SW 1271 (cell line): Measurements from ENCODE around the gene MATK.
"Not testable (repeated sequence)": the region's sequence is repeated elsewhere in the genome, so short reads cannot be mapped to it uniquely, and the experiment has no call there.

Experiments
- DNase-seq, 2 experiments: peaks; one replicate each; lab custom pipeline; 2025; lab: John Stamatoyannopoulos, UW

MATK gene

DNA sequence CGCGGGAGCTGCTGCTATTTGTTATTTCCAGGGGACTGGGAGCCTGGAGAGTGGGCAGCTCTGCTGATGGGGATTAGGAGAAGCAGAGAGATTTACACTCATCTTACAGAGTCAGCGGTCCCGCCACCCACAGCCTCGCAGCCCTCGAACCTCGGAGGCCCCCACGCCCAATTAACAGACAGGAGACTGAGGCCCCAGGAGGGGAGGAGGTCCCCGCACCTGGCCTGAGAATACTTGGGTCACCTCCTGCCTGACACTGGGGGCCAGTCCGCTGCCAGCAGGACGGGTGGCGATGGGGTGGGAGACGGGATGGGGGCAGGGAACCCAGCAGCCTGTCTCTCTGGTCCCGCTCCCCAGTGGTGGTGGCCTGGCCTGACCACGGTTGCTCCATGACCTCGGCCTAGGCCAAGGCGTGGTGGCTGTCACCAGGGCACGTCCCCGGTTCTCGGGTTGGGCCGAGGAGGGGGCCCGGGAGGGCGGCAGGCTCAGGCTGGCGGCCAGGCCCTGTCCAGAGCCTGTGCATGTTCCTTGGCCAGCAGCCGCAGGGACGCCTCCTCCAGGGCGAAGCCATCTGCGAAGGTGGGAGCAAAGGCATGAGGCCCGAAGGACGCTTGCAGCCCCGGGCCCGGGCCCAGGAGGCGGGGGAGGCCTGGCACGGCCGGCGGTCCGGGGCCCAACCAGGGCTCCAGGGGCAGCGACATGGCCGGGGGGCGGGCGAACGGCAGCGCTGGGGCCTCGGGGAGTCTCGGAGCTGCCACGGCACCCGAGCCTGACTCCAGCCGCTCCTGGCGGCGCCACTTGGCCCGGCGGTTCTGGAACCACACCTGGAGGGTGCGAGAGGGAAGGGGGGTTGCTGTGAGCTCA, 15.8 kb downstream of the MATK start:
- DNase-seq, result no peak

DNA sequence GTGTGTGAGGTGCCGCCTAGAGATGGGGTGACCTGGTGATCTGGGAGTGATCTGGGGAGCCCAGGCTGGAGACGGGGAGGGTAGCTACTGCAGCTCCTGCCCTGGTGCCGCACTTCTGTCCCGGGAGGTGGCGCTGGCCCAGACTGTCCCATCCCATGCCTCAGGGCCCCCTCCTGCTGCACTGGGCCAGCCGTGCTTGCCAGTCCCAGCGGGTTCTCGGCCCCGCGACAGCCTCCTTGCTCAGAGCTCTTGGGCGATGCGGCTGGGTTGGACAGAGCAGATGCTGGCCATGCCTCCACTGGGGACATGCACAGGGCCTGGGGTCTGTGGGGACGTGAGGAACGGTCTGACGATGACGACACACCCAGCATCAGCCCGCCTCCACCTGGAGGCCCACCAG, 16.7 kb downstream of the MATK start:
- no peak for DNase-seq

DNA sequence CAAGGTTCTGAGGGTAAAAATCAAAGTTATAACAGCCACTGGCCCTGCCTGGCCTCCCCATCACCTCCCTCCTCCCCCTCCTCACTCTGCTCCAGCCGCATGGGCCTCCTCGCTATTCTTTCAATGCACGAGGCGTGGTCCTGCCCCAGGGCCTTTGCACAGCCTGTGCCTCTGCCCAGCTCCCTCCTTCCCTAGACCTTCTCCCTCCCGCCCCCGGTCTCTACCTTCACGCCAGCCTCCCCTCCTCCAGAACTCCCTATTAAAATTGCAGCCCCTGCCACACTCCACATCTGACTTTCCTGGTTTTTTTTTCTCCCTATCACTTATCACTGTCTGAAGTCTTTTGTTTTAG, 17.5 kb downstream of the MATK start:
- no peak for DNase-seq

DNA sequence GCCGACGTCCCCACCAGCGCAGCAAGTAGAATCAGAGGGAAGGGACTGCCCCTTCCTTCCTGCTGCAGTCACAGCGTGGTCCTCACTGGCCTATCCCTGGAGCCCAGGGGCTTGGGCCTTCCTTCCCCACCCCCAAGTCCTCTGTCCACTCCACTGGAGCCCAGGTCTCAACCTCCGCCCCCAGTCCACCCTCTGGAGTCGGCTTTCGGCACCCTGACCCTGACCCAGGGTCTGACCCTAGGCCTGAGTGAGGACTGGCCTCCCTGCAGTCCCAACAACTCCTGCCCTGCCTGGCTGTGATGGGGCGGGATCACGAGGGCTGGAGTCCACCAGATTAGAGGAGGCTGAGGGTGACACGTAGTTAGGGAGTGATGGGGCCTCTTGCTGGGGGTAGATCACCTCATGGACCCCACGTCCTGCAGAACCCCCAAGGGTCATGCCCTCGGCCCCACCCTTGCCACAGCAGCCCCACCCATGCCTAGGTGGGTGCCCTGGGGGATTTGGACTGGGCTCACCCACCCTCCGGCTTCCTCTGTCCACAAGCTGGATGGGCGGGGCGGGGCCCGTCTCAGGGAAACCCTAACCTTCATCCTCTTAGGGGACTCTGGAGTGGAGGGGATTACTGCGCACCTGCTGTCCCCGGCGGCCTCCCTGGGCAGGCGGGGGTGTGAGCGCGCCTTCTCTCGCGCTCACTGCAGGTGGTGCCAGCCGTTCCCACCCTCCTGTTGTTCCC, 18.0 kb downstream of the MATK start:
- no peak for DNase-seq

DNA sequence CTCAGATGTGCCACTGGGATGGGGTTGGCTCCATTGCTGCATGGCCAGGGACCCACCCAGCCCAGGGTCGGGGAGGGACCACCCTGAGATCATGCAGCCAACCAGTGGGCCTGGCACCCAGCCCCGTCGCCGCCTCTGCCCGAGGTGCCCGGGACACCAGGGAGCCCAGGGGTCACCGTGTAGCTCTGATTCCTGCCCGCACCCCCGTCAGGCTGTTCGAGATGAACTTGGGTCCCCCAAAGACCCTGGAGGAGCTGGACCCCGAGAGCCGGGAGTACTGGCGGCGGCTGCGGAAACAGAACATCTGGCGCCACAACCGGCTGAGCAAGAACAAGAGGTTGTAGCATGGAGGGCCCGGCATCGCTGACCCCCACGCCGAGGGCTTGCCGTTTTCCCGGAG, 19.1 kb downstream of the MATK start:
- no peak for DNase-seq

DNA sequence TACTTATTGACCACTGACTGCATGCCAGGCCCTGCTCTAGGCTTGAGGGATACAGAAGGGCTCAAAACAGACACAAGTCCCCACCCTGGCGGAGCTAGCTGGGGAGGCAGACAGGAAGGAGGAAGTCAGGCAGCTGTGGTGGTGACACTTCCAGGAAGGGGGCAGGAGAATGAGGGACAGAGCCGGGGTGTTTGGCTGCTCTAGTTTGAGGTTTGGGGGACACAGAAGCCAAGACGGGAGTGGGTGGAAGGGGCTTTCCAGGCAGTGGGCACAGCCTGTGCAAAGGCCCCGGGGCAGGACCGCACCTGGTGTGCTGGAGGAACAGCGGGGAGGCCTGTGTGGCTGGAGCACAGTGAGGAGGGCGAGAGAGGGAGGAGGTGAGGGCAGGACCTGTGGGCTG, 19.7 kb downstream of the MATK start:
- DNase-seq, result no peak

DNA sequence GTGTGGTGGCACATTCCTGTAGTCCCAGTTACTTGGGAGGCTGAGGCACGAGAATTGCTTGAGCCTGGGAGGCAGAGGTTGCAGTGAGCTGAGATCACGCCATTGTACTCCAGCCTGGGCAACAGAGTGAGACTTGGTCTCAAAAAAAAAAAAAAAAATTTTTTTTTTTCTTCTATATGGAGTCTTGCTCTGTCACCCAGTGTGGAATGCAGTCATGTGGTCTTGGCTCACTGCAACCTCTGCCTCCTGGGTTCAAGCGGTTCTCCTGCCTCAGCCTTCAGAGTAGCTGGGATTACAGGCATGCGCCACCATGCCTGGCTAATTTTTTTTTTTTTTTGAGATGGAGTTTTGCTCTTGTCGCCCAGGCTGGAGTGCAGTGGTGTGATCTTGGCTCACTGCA, 20.4 kb downstream of the MATK start:
- not testable (repeated sequence) for DNase-seq

DNA sequence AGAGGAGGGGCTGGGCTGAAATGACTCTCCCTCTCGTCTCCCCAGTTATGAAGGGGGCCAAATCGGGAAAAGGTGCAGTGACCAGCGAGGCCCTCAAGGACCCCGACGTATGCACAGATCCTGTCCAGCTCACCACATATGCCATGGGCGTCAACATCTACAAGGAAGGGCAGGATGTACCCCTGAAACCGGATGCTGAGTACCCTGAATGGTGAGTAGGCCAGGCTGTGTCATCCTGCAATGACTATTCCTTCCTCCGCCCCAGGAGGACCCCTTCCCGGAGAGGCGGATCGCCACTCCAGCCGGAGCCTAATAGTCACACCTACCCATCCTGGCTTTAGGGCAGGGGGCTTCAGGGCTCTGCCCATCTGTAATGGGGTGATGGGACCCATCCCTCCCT, 21.1 kb downstream of the MATK start:
- DNase-seq, result no peak

DNA sequence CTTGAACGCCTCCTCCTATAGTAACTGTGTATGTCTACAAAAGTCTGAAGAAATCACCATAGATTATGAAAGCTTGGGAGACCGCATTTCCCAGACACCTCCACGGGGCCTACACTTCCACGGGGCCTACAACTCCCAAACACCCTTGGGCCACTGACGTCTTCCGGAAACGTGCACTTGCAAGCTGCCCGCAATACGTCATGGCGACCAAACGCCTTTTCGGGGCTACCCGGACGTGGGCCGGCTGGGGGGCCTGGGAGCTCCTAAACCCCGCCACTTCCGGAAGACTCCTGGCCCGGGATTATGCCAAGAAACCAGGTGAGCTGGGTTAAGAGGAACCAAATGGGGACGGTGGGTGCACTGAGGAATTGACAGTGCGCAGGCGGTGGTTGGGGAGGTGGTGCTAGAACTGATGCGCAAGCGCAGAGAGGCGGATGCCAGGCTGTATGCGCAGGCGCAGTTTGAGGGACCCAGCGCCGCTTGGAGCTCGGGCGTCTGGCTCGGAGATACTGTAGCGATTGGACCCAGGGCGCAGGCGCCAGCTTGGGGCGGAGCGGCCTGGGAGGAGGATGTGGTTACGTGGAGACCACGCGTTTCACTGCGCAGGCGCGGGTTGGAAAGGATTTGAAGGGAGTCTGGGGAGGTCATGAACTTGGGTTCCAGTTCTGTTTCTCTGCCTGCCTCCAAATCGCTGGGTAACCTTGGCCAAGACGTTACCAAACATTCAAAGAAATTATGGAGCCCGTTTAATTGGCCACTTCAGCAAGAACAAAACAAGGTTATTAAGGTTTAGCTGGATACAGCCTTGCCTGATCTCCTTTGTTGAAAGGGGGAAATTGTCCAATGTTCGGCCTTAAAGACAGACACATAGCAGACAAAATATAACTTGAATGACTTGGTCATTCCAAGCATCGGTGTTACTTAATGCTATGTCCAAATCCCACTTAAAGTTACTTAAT, 23.4 kb downstream of the MATK start, which contains the start of gene MRPL54:
MRPL54 (plus strand) TSS at position 182 of the 959 bp plus-strand sequence; CDS start at position 201, 19 bp downstream.
- peak; percentile 92 to 98 for DNase-seq

DNA sequence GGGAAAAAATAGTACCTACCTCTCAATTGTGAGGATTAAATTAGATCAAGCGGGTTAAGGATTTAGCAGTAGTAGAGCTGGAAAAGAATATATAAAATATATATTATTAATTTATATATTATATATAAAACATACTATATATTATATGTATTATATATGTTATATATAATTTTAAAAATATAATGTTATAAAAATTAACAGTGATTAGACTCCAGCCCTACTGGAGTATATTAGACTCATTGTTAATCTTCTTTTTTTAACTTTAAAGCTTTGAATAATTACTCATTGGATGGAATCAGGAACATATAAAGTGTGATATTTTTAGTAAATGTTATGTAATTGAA, 24.1 kb downstream of the MATK start:
- DNase-seq, result no peak

DNA sequence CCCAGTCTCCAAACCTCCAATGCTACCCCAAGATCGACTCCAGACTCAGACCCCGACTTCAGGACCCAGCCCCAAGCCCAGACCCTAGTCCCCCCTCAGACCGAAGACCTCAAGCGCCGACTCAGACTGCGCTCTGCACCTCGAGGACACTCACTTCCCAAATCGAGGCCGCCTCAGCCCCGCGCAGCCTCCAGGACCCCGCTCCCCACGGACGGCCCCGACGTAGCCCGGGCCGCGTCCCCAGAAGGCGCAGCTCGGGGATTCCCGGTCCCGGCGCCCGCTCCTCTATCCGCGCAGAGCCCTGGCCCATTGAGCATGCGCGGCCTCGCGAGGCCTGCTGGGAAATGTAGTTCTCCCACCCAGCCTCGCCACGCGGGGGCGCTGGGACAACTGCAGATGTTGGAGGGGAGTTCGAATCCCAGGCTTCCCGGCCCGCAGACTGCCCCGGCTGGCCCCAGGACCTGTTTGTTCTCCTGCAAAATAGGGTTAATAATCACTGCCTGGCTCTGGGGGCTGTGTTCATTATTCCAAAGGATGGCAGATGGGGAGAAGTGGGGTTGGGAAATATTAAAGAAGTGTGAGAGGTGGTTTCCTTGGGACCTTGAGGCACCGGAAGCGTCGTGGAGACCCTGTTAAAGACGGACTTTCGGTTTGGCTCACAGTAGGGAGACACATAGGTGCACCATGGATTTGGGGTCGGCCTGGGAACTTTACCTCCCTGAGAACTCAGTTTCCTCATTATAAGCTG, 24.6 kb downstream of the MATK start, which contains the start of gene APBA3:
APBA3 (minus strand) TSS at position 311 of the 748 bp plus-strand sequence. CDS start 1,428 bp downstream, outside the sequence.
- DNase-seq, result peak; percentile 61 to 78

DNA sequence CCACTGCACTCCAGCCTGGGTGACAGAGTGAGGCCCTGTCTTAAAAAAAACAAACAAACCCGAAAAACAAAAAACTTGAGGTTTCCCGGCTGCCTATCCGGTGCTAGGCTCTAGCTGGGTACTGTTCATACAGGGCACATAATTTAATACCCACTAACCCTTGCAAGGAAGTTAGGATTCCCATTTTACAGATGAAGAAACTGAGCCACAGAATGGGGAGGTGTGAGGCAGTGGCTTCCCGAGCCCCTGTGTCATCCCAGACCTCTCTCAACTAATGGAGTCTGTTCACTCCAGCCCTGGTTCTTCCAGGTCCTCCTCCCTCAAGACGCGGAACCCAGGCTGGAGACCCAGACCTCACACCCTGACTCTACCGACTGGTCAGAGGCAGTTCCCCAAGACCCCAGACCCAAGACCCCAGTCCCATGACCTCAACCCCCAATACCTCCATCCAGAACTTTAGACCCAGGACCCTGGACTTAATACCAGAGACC, 25.3 kb downstream of the MATK start:
- no peak for DNase-seq

DNA sequence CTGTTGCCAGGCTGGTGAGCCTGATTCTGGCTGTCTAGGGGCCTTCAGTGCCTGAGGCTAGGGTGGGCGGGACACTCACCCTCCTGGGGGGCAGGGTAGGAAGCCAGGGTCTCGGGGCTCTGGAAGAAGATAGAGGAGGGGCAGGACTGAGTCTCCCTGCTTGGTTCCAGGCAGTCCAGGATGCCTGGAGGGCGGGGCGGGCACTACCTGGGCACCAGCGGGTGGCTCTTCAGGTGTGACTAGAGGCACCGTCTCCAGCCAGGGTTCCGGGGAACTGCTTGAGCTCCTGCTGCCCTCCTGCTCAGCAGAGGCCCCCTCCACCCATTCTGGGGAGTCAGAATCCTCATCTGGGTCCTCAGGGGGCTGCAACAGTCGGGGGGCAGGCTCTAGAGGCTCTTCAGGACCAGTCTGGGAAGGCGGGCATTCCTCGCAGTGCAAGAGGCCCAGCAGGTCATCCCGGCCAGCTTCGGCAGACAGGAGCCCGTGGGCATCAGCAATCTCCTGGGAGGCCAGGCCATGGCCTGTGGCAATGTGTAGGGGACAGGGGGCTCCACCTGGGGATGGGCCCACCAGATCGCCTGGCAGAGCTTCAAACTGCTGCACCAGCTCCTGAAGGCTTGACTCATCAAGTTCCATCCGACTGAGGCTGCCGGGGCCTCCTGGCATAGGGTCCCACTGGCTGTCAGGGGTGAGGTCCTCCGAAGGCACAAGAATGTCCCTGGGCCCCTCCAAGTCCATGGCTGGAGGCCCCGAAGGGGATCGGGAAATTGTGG, 26.5 kb downstream of the MATK start:
- no peak for DNase-seq

DNA sequence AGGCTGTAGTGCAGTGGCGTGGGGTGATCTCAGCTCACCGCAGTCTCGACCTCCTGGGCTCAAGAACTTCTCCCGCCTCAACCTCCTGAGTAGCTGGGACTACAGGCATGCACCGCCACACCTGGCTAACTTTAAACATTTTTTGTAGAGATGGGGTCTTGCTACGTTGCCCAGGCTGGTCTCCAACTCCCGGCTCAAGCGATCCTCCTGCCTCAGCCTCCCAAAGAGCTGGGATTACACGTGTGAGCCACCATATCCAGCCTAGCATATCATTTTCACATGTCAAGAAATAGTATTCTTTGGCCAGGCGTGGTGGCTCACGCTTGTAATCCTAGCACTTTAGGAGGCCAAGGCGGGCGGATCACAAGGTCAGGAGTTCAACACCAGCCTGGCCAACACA, 27.9 kb downstream of the MATK start:
- DNase-seq, result not testable (repeated sequence)

DNA sequence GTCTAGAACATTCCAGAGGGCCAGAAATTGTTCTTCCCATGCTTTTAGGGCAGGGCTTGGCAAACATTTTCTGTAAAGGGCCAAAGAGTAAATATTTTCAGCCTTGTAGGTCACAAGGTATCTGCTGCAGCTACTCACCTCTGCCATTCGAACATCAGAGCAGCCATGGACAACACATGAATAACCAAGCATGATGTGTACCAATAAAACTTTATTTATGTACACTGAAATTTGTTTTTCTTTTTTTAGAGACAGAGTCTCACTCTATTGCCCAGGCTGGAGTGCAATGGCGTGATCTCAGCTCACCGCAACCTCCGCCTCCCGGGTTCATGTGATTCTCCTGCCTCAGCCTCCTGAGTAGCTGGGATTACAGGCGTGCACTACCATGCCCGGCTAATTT, 28.5 kb downstream of the MATK start:
- not testable (repeated sequence) for DNase-seq

DNA sequence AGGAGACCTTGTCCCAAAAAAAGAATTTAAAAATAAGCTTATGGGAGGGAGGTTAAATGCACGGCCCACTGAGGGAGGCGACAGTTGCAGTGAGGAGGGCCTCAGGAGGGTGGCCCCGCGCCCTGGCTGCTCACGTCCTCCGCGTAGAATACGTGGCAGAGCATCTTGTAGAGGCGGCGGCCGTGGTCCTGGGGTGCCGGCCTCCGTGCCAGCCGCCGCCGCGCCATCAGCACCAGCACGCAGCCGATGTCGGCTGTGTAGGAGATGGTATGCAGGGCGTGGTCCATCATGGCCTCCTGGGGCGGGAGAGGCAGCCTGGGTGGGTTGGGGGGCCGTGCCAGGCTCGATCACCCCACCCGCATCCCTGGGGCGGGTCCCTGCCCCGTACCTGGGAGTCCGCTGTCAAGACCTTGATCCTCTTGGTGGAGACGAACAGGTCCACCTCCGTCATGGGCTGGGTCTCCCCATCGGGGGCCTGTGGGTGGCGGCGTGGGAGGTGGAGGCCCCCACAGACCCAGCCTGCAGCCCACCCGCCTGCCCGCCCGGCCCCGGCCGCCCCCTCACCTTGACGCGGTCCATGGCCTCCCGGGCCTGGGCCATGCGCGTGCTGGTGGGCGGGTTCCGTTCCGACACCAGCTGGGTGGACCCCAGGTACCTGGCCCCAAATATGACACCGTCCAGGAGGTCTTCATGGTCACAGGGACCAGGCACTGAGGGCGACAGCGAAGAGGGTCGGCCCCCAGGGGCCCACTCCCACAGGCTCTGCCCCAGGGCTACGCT, 32.4 kb downstream of the MATK start:
- no peak for DNase-seq

DNA sequence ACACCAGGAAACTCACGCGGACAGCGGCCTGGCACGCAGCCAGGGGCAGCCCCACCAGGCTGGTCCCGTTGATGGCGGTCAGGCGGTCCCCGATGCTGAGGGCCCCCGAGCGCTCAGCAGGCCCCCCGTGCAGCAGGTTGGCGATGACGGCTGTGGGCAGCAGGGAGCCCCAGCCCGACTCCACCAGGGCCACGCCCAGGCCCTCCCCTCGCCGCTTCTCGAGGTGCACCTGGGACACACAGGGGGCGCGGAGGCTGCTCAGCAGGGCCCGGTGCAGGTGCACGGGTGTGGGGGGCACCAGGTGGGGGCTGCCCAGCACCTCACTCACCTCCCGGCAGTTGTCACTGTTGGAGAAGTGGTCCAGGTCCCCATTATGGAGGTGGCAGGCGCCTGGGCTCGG, 33.7 kb downstream of the MATK start:
- DNase-seq, result no peak

DNA sequence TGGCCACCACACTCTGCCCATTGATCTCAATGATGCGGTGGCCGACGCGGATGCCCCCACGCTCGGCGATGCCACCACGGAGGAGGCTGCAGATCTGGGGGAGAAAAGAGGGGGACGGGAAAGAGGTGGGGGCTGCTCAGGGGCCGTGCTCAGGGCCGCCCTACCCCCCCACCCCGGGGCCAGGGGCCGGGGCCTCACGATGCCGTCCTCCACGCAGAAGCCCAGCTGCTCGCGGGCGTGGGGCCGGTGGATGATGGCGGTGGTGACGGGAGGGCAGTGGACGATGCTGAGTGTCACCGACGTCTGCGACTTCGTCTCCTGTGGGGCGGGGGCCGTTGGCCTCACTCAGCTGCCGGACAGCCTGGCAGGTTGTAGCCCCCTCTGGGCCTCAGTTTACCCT, 34.9 kb downstream of the MATK start:
- DNase-seq, result no peak

DNA sequence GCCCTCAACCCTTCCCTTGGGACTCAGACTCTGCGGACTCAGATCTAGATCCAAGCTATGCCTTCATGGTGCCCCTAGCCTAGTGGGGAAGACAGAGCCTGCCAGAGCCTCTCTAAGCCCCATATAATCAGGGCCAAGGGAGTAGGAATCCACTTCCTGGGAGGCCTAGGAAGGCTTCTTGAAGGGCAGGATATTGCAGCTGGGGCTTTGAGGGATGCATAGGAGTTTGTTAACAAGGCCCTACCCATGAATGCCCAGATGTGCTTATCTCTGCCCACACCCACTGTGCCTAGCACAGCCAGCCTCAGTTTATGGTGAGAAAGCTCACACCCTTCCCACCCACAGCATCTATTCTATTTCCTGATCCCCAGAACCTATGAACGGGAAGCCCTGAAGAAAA, 36.0 kb downstream of the MATK start:
- no peak for DNase-seq

DNA sequence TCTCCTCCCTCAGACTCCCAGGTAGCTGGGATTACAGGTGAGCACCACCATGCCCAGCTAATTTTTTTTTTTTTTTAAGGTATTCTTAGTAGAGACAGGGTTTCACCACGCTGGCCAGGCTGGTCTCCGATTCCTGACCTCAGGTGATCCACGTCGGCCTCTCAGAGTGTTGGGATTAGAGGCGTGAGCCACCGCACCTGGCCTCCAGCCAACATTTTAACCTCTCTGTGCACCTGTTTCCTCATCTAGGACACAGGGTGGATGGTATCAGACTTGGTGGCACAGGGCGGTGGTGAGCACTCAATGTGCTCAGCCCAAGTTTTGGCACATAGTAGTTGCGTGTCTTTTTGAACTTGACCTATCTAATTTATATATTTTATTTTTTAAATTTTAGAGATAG, 37.2 kb downstream of the MATK start:
- no peak for DNase-seq
